ENCODE data around the gene CHD8. TPM values are rescaled to one million over a fixed set of nuclear protein-coding genes. Genes with fewer than 3 reads are reported as not detected.
A peak's percentile ranks its signal among the peaks of the same experiment; 100 is the strongest.

The CHD8 gene
- total and polyA plus RNA-seq, 2 of the 13 experiments (the other 11 are each of a cell fraction or from before 2014, with no cell fraction given) = 35.1 to 79.6 TPM

DNA sequence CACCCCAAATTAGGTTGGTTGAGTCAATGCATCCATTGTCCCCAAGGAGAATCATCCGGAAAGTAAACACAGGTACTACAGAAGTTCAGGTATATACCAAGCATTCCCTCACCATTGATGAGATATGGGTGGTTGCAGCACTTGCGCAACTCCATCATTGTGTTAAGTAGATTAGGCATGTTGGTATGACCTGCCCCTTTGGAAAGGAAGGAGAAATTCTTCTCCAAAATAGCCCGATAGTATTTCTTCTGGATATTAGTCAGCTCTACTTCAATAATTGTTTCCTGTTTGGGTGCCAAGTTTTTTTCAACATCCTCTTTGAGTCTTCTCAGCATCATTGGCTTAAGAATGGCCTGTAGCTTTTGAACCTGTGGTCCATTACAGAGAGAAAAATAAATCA lies 50.8 kb downstream of the CHD8 start:
- no peak overlapping the region for H3K9ac ChIP-seq (ENCODE audit: insufficient read depth, low read depth, low read length)
- BruUV-seq (replicated peaks) = no TSS peak
- H2AFZ ChIP-seq (ENCODE audit: low read length) = no peak overlapping the region
- H3K4me2 ChIP-seq (ENCODE audit: low read depth, low read length) = no peak overlapping the region
- no peaks in the 10 kb centered on the region for H3K79me2 ChIP-seq (ENCODE audit: insufficient read depth, low read length)
- in situ Hi-C loops (cut with HindIII; ENCODE audit: extremely low pct_ligation_motif_present, low pct_unique_long_range_greater_than_20kb) = no loop called here
- ATAC-seq (no peak), DNase-seq (ENCODE audit: low spot score) (no peak), FAIRE-seq (no peak)
- H3K36me3 ChIP-seq (replicated peaks in 1 of 2; ENCODE audit: control insufficient read depth in 1 of 2, insufficient read depth in 2 of 2, low read length in 2 of 2) = peaks cover 57 to 97% of the 10 kb centered on the region in 2 experiments
- ChIA-PET CTCF (ENCODE audit: low intra/inter-chr PET ratio, low total read pairs) (no interaction called here), POLR2A (interaction anchor here (0.6 kb wide), 1 partner anchor 15 kb away, joined by 3 read pairs; no protein-coding TSS in a partner anchor)
- no peaks in the 10 kb centered on the region for H3K4me1 ChIP-seq (ENCODE audit: insufficient read depth, low read length)
- no peaks in the 10 kb centered on the region for H4K20me1 ChIP-seq (ENCODE audit: insufficient read depth, low read length)
- intact Hi-C loops (cut with micrococcal nuclease; ENCODE audit: unreplicated experiment) = no loop called here
- no peaks in the 10 kb centered on the region for H3K9me3 ChIP-seq (ENCODE audit: low read length)
- H3K27me3 ChIP-seq (ENCODE audit: control insufficient read depth in 1 of 2, insufficient read depth in 2 of 2, low read length in 2 of 2) = no peaks in the 10 kb centered on the region
- peak; percentile 87 for TF ChIP-seq CEBPB (IDR thresholded peaks at IDR 0.05; ENCODE audit: borderline replicate concordance, low read depth, low read length)
- no peak for TF ChIP-seq ZNF691 (CRISPR knock-in tag; IDR thresholded peaks at IDR 0.05; ENCODE audit: borderline replicate concordance, low read depth)
- peak; percentile 68 for TF ChIP-seq CEBPG (CRISPR knock-in tag; IDR thresholded peaks at IDR 0.05)
- TF ChIP-seq, protein P1, sequence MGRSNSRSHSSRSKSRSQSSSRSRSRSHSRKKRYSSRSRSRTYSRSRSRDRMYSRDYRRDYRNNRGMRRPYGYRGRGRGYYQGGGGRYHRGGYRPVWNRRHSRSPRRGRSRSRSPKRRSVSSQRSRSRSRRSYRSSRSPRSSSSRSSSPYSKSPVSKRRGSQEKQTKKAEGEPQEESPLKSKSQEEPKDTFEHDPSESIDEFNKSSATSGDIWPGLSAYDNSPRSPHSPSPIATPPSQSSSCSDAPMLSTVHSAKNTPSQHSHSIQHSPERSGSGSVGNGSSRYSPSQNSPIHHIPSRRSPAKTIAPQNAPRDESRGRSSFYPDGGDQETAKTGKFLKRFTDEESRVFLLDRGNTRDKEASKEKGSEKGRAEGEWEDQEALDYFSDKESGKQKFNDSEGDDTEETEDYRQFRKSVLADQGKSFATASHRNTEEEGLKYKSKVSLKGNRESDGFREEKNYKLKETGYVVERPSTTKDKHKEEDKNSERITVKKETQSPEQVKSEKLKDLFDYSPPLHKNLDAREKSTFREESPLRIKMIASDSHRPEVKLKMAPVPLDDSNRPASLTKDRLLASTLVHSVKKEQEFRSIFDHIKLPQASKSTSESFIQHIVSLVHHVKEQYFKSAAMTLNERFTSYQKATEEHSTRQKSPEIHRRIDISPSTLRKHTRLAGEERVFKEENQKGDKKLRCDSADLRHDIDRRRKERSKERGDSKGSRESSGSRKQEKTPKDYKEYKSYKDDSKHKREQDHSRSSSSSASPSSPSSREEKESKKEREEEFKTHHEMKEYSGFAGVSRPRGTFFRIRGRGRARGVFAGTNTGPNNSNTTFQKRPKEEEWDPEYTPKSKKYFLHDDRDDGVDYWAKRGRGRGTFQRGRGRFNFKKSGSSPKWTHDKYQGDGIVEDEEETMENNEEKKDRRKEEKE (IDR thresholded peaks at IDR 0.05) = no peak
- no peak for TF ChIP-seq ZNF550 (CRISPR knock-in tag; IDR thresholded peaks at IDR 0.05; ENCODE audit: borderline replicate concordance)
- no peak overlapping the region for H3K27ac ChIP-seq (ENCODE audit: extremely low read length, insufficient read depth, low read length)
- 97% methylated on average over 3 of the region's 3 CpGs for WGBS (ENCODE audit: low lambda C conversion rate)
- no peak overlapping the region for H3K4me3 ChIP-seq (replicated peaks in 1 of 3; ENCODE audit: insufficient read depth in 1 of 3, low read depth in 2 of 3, low read length in 3 of 3)
